A673 (cell line): ENCODE data around the gene JMJD7. TPM values are rescaled to one million over a fixed set of nuclear protein-coding genes. Genes with fewer than 3 reads are reported as not detected.

ENCODE experiments used
- BruUV-seq: library from RNA; stranded (reverse); fragments of 400-500 nt; replicated peaks from 2 replicates; lab custom pipeline; 2021; lab: Mats Ljungman, UMichigan
- CTCF ChIA-PET: fragments of 300-600 bp; sonication (Branson Sonifier 250); formaldehyde crosslinking; loops from one replicate; lab custom pipeline; 2022; ENCODE audit warnings: antibody characterized with exemption; lab: Charles Lee
- POLR2A ChIA-PET: fragments of 300-600 bp; sonication (Branson Sonifier 250); formaldehyde crosslinking; loops from one replicate; lab custom pipeline; 2022; ENCODE audit warnings: antibody characterized with exemption; ENCODE audit not compliant: low non-redundant PET; lab: Charles Lee
- DNase-seq: peaks from one replicate; pipeline ENCODE4 v3.0.0-alpha.2; 2015; ENCODE audit warnings: low spot score
- H3K27ac ChIP-seq: fragments of 200-600 bp; sonication (generic); 2 replicates; pipeline ENCODE4 v1.5.1; 2016; ENCODE audit warnings: mixed run types, low read depth, mild to moderate bottlenecking, mixed read lengths, antibody characterized with exemption, low read length; ENCODE audit not compliant: poor library complexity, severe bottlenecking
- H3K27me3 ChIP-seq: fragments of 200-600 bp; sonication (generic); replicated peaks from 2 replicates; pipeline ENCODE4 v1.6.1; 2017; ENCODE audit warnings: mixed run types, low read depth, mild to moderate bottlenecking, mixed read lengths, antibody characterized with exemption, low read length; ENCODE audit not compliant: insufficient read depth, poor library complexity
- H3K36me3 ChIP-seq: fragments of 200-600 bp; sonication (generic); 2 replicates; pipeline ENCODE4 v1.6.1; 2016; ENCODE audit warnings: mixed run types, mild to moderate bottlenecking, mixed read lengths, antibody characterized with exemption, low read length; ENCODE audit not compliant: insufficient read depth, poor library complexity, severe bottlenecking
- H3K4me1 ChIP-seq: fragments of 200-600 bp; sonication (generic); 2 replicates; pipeline ENCODE4 v1.6.1; 2017; ENCODE audit warnings: mixed run types, mild to moderate bottlenecking, mixed read lengths, antibody characterized with exemption, low read length; ENCODE audit not compliant: insufficient read depth, poor library complexity, severe bottlenecking
- H3K4me3 ChIP-seq: fragments of 200-600 bp; sonication (generic); 2 replicates; pipeline ENCODE4 v1.5.1; 2016; ENCODE audit warnings: low read depth, mixed run types, mild to moderate bottlenecking, mixed read lengths, low read length; ENCODE audit not compliant: poor library complexity, severe bottlenecking
- H3K9me3 ChIP-seq: fragments of 200-600 bp; sonication (generic); 2 replicates; pipeline ENCODE4 v1.6.1; 2016; ENCODE audit warnings: mixed run types, low read depth, mild to moderate bottlenecking, mixed read lengths, antibody characterized with exemption, low read length; ENCODE audit not compliant: poor library complexity, severe bottlenecking
- CTCF ChIP-seq: fragments of 300-800, 200-600 bp; sonication (generic); conservative IDR thresholded peaks from 2 replicates; pipeline ENCODE4 v1.5.1; 2017; ENCODE audit warnings: low read depth, mild to moderate bottlenecking, antibody characterized with exemption, low read length, moderate library complexity, mixed read lengths
- EZH2 ChIP-seq: fragments of 200-600 bp; sonication (generic); IDR thresholded peaks from 2 replicates; pipeline ENCODE4 v1.6.1; 2017; ENCODE audit warnings: borderline replicate concordance, low read depth, mild to moderate bottlenecking, mixed read lengths, antibody characterized with exemption, low read length; ENCODE audit not compliant: poor library complexity, severe bottlenecking
- intact Hi-C: fragments of 100-400 bp; cut with micrococcal nuclease; formaldehyde crosslinking; loops from one replicate; pipeline ENCODE4 v1.10.0; 2022; ENCODE audit not compliant: unreplicated experiment
- total RNA-seq: library from RNA; stranded (reverse); gene quantifications from 2 replicates; pipeline ENCODE4 v1.2.3, GENCODE V29; 2021

The JMJD7 gene
- total RNA-seq, 1 experiment from 2014 or later: 18.8 TPM

- ChIA-PET POLR2A (no interaction called here), CTCF (no interaction called here)
- Histone ChIP-seq H3K27ac (no peak overlapping the region), H3K27me3 (no peaks in the 10 kb centered on the region), H3K4me3 (no peak overlapping the region), H3K9me3 (no peaks in the 10 kb centered on the region), H3K36me3 (no peaks in the 10 kb centered on the region), H3K4me1 (no peaks in the 10 kb centered on the region)
- intact Hi-C loops: no loop called here
- DNase-seq: no peak
- no TSS peak for BruUV-seq
- no peak for TF ChIP-seq CTCF
- no peak for TF ChIP-seq EZH2
These were observed 52.4 kb downstream of the JMJD7 start for GRCh38 chr15:41880156-41880877.

GRCh38 chr15:41881086-41881485, 53.2 kb downstream of the JMJD7 start:
- TF ChIP-seq CTCF: no peak
- no peak for TF ChIP-seq EZH2
- H3K27me3 ChIP-seq: no peaks in the 10 kb centered on the region
- BruUV-seq: no TSS peak
- ChIA-PET CTCF (no interaction called here), POLR2A (no interaction called here)
- intact Hi-C loops: no loop called here
- no peak overlapping the region for H3K27ac ChIP-seq
- H3K36me3 ChIP-seq: no peaks in the 10 kb centered on the region
- H3K9me3 ChIP-seq: no peaks in the 10 kb centered on the region
- no peak for DNase-seq
- H3K4me3 ChIP-seq: no peak overlapping the region
- H3K4me1 ChIP-seq: no peaks in the 10 kb centered on the region

- DNase-seq: no peak
- no peaks in the 10 kb centered on the region for H3K36me3 ChIP-seq
- H3K4me1 ChIP-seq: no peaks in the 10 kb centered on the region
- no peaks in the 10 kb centered on the region for H3K9me3 ChIP-seq
- H3K4me3 ChIP-seq: no peak overlapping the region
- CTCF ChIA-PET: no interaction called here
- H3K27ac ChIP-seq: no peak overlapping the region
- BruUV-seq: no TSS peak
- H3K27me3 ChIP-seq: no peaks in the 10 kb centered on the region
- intact Hi-C loops: no loop called here
- POLR2A ChIA-PET: no interaction called here
- TF ChIP-seq CTCF (no peak), EZH2 (no peak)
These were observed 53.6 kb downstream of the JMJD7 start for GRCh38 chr15:41881550-41881919.
